HG03439 (cell line): ENCODE measurements around the gene C11orf42.
"Not testable (repeated sequence)": the region's sequence is repeated elsewhere in the genome, so short reads cannot be mapped to it uniquely, and the experiment has no call there.

Experiments used
- ATAC-seq: cut with Tn5 transposase; IDR thresholded peaks from one replicate; pipeline ENCODE4 v1.9.1; 2021; ENCODE audit warnings: mild to moderate bottlenecking, moderate library complexity; ENCODE audit not compliant: unreplicated experiment

The C11orf42 gene

GRCh38 chr11:6217722-6218121 is 12.4 kb downstream of the C11orf42 start:
- ATAC-seq, result no peak

GRCh38 chr11:6219359-6219758 is 14.0 kb downstream of the C11orf42 start:
- no peak for ATAC-seq

- no peak for ATAC-seq
Measured at GRCh38 chr11:6223854-6224253, 18.5 kb downstream of the C11orf42 start.

- no peak for ATAC-seq
Measured at GRCh38 chr11:6224421-6224820, 19.1 kb downstream of the C11orf42 start.

- no peak for ATAC-seq
Measured at GRCh38 chr11:6225024-6225423, 19.7 kb downstream of the C11orf42 start.

- ATAC-seq, result no peak
Measured at GRCh38 chr11:6225896-6226295, 20.5 kb downstream of the C11orf42 start.

- ATAC-seq, result no peak
Measured at GRCh38 chr11:6228520-6228919, 23.2 kb downstream of the C11orf42 start.

- ATAC-seq, result no peak
Measured at GRCh38 chr11:6229911-6230310, 24.6 kb downstream of the C11orf42 start.

GRCh38 chr11:6232899-6233298 is 27.5 kb downstream of the C11orf42 start:
- ATAC-seq, result no peak

- ATAC-seq, result no peak
Measured at GRCh38 chr11:6233984-6234386, 28.6 kb downstream of the C11orf42 start.

GRCh38 chr11:6234387-6235107 is 29.2 kb downstream of the C11orf42 start, which contains the start of gene FHIP1B:
Gene FHIP1B, minus strand, starts transcription at chr11:6234636. Its CDS starts 10,120 bp downstream, at chr11:6224516.
- ATAC-seq, result peak; percentile 98

- no peak for ATAC-seq
Measured at GRCh38 chr11:6237266-6237665, 31.9 kb downstream of the C11orf42 start.

- no peak for ATAC-seq
Measured at GRCh38 chr11:6237761-6238302, 32.5 kb downstream of the C11orf42 start.

GRCh38 chr11:6238902-6239301 is 33.5 kb downstream of the C11orf42 start, which contains the start of gene CNGA4:
Gene CNGA4, plus strand, starts transcription at chr11:6239089. Its CDS starts 118 bp downstream, at chr11:6239207.
- ATAC-seq, result no peak

- ATAC-seq, result no peak
Measured at GRCh38 chr11:6240139-6240538, 34.8 kb downstream of the C11orf42 start.

GRCh38 chr11:6240781-6241180 is 35.4 kb downstream of the C11orf42 start:
- no peak for ATAC-seq

GRCh38 chr11:6241316-6241715 is 36.0 kb downstream of the C11orf42 start:
- ATAC-seq, result no peak

GRCh38 chr11:6245536-6245935 is 40.2 kb downstream of the C11orf42 start:
- ATAC-seq, result no peak

- no peak for ATAC-seq
Measured at GRCh38 chr11:6248248-6248647, 42.9 kb downstream of the C11orf42 start.

GRCh38 chr11:6248897-6249296 is 43.5 kb downstream of the C11orf42 start:
- ATAC-seq, result not testable (repeated sequence)

GRCh38 chr11:6249770-6250555 is 44.6 kb downstream of the C11orf42 start:
- ATAC-seq, result no peak
